ACC112 (cell line): Measurements from ENCODE around the gene BROX.
"Not testable (repeated sequence)": the region's sequence is repeated elsewhere in the genome, so short reads cannot be mapped to it uniquely, and the experiment has no call there.

Experiments used
- H2AFZ ChIP-seq: fragments of 200-600 bp; sonication (generic); one replicate; pipeline ENCODE4 v1.6.0; 2017; ENCODE audit warnings: antibody characterized with exemption, low read length; ENCODE audit not compliant: unreplicated experiment
- H3K27ac ChIP-seq: fragments of 200-600 bp; sonication (generic); 2 replicates; pipeline ENCODE4 v1.5.1; 2014; ENCODE audit warnings: low read depth, mild to moderate bottlenecking, antibody characterized with exemption, low read length, moderate library complexity
- H3K27me3 ChIP-seq: fragments of 200-600 bp; sonication (generic); 2 replicates; pipeline ENCODE4 v1.6.1; 2014; ENCODE audit warnings: mild to moderate bottlenecking, antibody characterized with exemption, low read length, moderate library complexity, mixed read lengths; ENCODE audit not compliant: insufficient read depth
- H3K36me3 ChIP-seq: fragments of 200-600 bp; sonication (generic); 2 replicates; pipeline ENCODE4 v1.6.1; 2016; ENCODE audit warnings: mild to moderate bottlenecking, antibody characterized with exemption, low read length, moderate library complexity, mixed read lengths; ENCODE audit not compliant: insufficient read depth
- H3K4me1 ChIP-seq: fragments of 200-600 bp; sonication (generic); one replicate; pipeline ENCODE4 v1.6.1; 2016; ENCODE audit warnings: low read length, mixed read lengths; ENCODE audit not compliant: insufficient read depth, unreplicated experiment, control insufficient read depth
- H3K4me3 ChIP-seq: fragments of 200-600 bp; sonication (generic); 2 replicates; pipeline ENCODE4 v1.5.1; 2014; ENCODE audit warnings: mild to moderate bottlenecking, low read depth, low read length
- H3K79me2 ChIP-seq: fragments of 200-600 bp; sonication (generic); one replicate; pipeline ENCODE4 v1.6.0; 2016; ENCODE audit warnings: low read length; ENCODE audit not compliant: control insufficient read depth, unreplicated experiment, insufficient read depth

Gene BROX

GRCh38 chr1:222730866-222731265 lies 18.5 kb downstream of the BROX start:
- H3K27me3 ChIP-seq: no peaks in the 10 kb centered on the region
- peaks cover 60% of the 10 kb centered on the region for H3K36me3 ChIP-seq
- no peak overlapping the region for H3K4me3 ChIP-seq
- H2AFZ ChIP-seq: no peak overlapping the region
- H3K79me2 ChIP-seq: no peaks in the 10 kb centered on the region
- H3K4me1 ChIP-seq: no peaks in the 10 kb centered on the region
- H3K27ac ChIP-seq: no peak overlapping the region

- Histone ChIP-seq H3K79me2 (no peaks in the 10 kb centered on the region), H3K4me3 (no peak overlapping the region), H3K4me1 (no peaks in the 10 kb centered on the region), H2AFZ (no peak overlapping the region), H3K27ac (no peak overlapping the region), H3K27me3 (no peaks in the 10 kb centered on the region), H3K36me3 (peaks cover 53% of the 10 kb centered on the region)
Measured at GRCh38 chr1:222732216-222733159, 20.1 kb downstream of the BROX start.

GRCh38 chr1:222734740-222735139 lies 22.4 kb downstream of the BROX start:
- H3K79me2 ChIP-seq: no peaks in the 10 kb centered on the region
- H3K4me3 ChIP-seq: no peak overlapping the region
- no peaks in the 10 kb centered on the region for H3K4me1 ChIP-seq
- no peak overlapping the region for H3K27ac ChIP-seq
- no peak overlapping the region for H2AFZ ChIP-seq
- H3K36me3 ChIP-seq: peaks cover 34% of the 10 kb centered on the region
- H3K27me3 ChIP-seq: no peaks in the 10 kb centered on the region

GRCh38 chr1:222736470-222736869 lies 24.1 kb downstream of the BROX start:
- H3K79me2 ChIP-seq: no peaks in the 10 kb centered on the region
- H2AFZ ChIP-seq: no peak overlapping the region
- peaks cover 19% of the 10 kb centered on the region for H3K36me3 ChIP-seq
- H3K27ac ChIP-seq: no peak overlapping the region
- H3K27me3 ChIP-seq: no peaks in the 10 kb centered on the region
- no peak overlapping the region for H3K4me3 ChIP-seq
- H3K4me1 ChIP-seq: no peaks in the 10 kb centered on the region

- no peaks in the 10 kb centered on the region for H3K4me1 ChIP-seq
- H3K36me3 ChIP-seq: peaks cover 15% of the 10 kb centered on the region
- H3K27ac ChIP-seq: no peak within 1 kb of the TSS
- no peaks in the 10 kb centered on the region for H3K79me2 ChIP-seq
- no peak within 1 kb of the TSS for H3K4me3 ChIP-seq
- H2AFZ ChIP-seq: no peak within 1 kb of the TSS
- no peaks in the 10 kb centered on the region for H3K27me3 ChIP-seq
Measured at GRCh38 chr1:222736972-222737371, 24.6 kb downstream of the BROX start, which contains the start of gene FAM177B. Gene FAM177B (plus strand): TSS chr1:222737202. CDS start chr1:222746546, 9,344 bp downstream.

GRCh38 chr1:222739465-222739864 lies 27.1 kb downstream of the BROX start:
- H3K27ac ChIP-seq: no peak overlapping the region
- no peaks in the 10 kb centered on the region; the same call in 1 of the 2 replicates for H3K36me3 ChIP-seq
- H2AFZ ChIP-seq: no peak overlapping the region
- no peaks in the 10 kb centered on the region for H3K4me1 ChIP-seq
- no peak overlapping the region for H3K4me3 ChIP-seq
- H3K27me3 ChIP-seq: no peaks in the 10 kb centered on the region
- no peaks in the 10 kb centered on the region for H3K79me2 ChIP-seq

- H3K79me2 ChIP-seq: no peaks in the 10 kb centered on the region
- no peaks in the 10 kb centered on the region for H3K4me1 ChIP-seq
- no peak overlapping the region for H3K27ac ChIP-seq
- no peaks in the 10 kb centered on the region for H3K27me3 ChIP-seq
- H2AFZ ChIP-seq: no peak overlapping the region
- H3K36me3 ChIP-seq: no peaks in the 10 kb centered on the region
- no peak overlapping the region for H3K4me3 ChIP-seq
Measured at GRCh38 chr1:222739929-222740328, 27.6 kb downstream of the BROX start.

GRCh38 chr1:222741630-222742457 lies 29.5 kb downstream of the BROX start:
- not testable (repeated sequence) for H3K36me3 ChIP-seq, H3K4me1 ChIP-seq, H2AFZ ChIP-seq, H3K79me2 ChIP-seq, H3K4me3 ChIP-seq, H3K27ac ChIP-seq, H3K27me3 ChIP-seq

GRCh38 chr1:222749927-222750326 lies 37.6 kb downstream of the BROX start:
- no peak overlapping the region for H3K27ac ChIP-seq
- no peaks in the 10 kb centered on the region for H3K27me3 ChIP-seq

GRCh38 chr1:222750651-222751050 lies 38.3 kb downstream of the BROX start:
- H3K36me3 ChIP-seq: no peaks in the 10 kb centered on the region
- no peak overlapping the region for H3K27ac ChIP-seq
- no peak overlapping the region for H3K4me3 ChIP-seq
- H2AFZ ChIP-seq: no peak overlapping the region
- H3K27me3 ChIP-seq: no peaks in the 10 kb centered on the region
- no peaks in the 10 kb centered on the region for H3K79me2 ChIP-seq
- H3K4me1 ChIP-seq: peaks cover 10% of the 10 kb centered on the region

More at GRCh38 chr1:222749927-222750326, 37.6 kb downstream of the BROX start:
- Histone ChIP-seq H3K36me3 (no peaks in the 10 kb centered on the region), H3K79me2 (no peaks in the 10 kb centered on the region), H3K4me1 (peaks cover 4% of the 10 kb centered on the region), H3K4me3 (no peak overlapping the region), H2AFZ (no peak overlapping the region)
